ENCODE results near the gene BCO1.
"Not testable (repeated sequence)": the region's sequence is repeated elsewhere in the genome, so short reads cannot be mapped to it uniquely, and the experiment has no call there.

The BCO1 gene, protein sequence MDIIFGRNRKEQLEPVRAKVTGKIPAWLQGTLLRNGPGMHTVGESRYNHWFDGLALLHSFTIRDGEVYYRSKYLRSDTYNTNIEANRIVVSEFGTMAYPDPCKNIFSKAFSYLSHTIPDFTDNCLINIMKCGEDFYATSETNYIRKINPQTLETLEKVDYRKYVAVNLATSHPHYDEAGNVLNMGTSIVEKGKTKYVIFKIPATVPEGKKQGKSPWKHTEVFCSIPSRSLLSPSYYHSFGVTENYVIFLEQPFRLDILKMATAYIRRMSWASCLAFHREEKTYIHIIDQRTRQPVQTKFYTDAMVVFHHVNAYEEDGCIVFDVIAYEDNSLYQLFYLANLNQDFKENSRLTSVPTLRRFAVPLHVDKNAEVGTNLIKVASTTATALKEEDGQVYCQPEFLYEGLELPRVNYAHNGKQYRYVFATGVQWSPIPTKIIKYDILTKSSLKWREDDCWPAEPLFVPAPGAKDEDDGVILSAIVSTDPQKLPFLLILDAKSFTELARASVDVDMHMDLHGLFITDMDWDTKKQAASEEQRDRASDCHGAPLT

DNA sequence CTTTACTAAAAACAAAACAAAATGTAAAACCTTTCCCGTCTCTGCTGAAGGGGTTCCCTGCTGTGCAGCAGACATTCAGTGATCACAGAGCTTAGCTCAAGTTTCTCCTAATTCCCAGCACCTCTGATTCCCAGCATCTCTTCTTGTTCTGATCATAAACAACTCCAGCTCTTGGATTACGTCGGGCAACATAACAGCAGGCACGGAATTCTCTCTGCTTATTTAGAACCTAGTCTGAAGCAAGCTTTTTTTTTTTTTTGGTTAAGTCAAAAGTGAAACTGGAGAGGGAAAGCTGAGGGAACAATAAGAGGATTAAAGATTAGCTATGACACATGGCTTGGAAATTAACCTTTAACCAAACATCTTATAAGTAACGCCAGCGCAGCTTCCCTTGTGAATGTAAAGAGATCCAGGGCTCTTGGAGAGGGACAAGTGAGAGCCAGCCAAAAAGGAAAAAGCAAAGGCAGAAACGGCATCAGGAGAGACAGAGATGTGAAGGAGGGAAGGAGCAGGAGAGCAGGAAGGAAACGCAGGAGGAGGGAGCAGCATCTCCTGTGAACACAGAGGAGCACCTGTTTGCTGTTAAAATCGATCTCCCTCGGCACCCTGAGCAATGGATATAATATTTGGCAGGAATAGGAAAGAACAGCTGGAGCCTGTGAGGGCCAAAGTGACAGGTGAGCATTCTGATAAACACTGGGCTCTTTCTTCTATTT is at the start of gene BCO1:
Gene BCO1 (plus strand): TSS at position 394 of the 716 bp plus-strand sequence. CDS start 220 bp downstream, at position 614.
- no peak for DNase-seq

DNA sequence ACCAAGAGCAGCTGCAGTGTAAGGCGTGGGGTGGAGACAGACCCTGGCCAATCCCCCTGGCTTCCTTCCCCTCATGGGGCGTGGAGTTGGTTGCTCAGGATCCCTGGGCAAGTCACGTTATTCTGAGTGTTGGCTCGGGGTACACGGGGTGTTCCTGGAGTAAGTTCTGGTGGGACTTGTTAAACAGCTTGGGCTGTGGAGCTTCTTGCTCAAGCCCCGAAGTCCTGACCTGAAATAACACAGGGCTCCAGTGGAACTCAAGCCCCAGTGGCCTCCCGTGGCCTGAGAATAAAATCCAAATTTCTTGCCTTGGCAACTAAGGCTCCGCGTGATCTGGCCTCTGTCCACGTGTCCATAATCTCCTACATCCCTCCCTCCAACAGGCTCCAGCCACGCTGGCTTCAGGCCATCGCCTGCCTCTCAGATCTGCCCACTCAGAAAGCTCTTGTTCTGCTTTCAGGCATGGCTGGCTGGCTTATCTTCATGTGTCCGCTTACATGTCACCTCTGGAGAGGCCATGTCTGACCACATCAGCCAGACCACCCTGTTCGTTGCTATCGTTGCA is 49.3 kb upstream of the BCO1 start:
- DNase-seq: no peak

DNA sequence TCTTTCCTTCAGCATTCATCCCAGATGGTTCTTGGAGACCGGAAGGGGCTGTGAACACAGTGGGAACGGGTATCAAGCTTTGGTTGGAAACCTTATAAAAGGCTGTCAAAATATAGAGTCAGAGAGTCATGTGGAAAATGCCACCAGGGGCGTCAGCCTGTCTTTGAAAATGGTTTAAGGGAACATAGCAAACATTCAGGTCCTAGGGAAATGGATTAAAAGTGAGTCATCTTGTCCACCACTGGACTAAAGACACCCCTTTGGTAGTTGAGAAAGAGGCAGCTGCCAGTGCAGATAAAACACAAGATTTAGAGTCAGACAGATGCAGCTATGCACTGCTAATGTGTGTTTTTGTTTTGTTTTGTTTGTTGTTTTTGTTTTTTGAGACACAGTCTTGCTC is 47.8 kb upstream of the BCO1 start:
- no peak for DNase-seq

DNA sequence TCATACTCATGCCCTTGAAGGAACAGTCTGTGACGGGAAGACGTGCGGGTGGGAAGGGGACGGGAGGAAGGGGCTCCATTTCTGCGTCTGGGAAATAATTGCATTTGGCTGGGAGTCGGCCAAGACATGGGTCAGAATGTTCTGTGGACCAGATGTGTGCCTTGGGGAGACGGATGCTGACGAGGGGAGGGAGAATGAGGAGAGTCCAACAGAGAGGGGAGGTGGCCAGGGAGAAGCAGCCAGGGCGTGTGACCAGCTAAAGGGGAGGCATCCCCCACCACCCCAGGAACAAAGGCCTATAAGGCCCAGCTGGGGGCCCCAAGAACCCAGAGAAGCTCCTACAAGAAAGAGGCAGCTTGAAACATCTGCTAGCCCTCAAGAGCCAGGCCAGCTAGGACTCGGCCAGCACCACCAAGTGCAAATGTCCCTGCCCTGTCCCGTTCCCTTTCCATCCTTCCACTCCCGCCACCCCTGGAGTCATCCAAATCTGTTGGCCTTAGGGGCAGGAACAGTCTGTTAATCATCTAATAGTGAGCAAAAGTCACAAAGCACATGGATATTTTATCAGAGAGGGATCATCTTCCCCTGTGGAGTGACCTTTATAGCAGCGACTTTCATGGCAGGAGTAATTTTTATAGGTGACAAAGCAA is 42.5 kb upstream of the BCO1 start:
- no peak for DNase-seq

DNA sequence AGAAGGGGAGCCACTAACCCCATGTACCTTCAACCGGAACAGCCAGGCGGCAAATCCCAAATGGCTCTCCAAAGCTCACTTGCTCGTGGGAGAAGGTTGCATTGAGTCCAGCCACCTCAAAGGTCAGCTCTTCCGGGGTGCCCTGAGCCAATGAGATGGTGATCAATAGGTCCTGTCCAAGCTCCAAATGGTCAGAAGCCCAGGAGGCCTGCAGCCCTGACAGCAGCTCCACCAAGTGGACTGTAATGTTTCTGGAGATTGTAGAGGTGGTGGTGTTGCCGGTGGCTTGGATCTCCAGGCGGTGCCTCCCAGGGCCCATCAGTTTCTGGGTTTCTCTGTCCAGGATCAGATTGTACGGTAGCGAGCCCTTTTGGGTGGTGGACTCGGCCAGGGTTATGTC is 39.9 kb upstream of the BCO1 start:
- no peak for DNase-seq

DNA sequence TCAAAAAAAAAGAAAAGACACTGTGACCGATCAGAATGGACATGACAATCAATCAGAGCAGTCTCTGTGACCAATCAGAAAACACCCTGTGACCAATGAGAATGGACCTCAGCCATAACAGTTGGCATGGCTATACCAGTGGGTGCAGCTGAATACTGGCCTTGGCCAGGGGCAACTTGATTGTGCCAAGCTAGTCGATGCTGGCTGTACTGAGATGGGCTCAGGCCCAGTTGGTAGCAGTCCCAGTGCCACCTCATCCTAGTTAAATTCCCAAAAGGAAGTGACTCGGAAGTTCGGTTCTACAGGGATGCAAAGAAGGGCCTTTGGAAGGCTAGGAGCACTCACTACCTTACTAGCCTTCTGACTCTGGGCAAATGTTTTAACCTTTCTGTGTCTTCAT is 37.2 kb upstream of the BCO1 start:
- no peak for DNase-seq

DNA sequence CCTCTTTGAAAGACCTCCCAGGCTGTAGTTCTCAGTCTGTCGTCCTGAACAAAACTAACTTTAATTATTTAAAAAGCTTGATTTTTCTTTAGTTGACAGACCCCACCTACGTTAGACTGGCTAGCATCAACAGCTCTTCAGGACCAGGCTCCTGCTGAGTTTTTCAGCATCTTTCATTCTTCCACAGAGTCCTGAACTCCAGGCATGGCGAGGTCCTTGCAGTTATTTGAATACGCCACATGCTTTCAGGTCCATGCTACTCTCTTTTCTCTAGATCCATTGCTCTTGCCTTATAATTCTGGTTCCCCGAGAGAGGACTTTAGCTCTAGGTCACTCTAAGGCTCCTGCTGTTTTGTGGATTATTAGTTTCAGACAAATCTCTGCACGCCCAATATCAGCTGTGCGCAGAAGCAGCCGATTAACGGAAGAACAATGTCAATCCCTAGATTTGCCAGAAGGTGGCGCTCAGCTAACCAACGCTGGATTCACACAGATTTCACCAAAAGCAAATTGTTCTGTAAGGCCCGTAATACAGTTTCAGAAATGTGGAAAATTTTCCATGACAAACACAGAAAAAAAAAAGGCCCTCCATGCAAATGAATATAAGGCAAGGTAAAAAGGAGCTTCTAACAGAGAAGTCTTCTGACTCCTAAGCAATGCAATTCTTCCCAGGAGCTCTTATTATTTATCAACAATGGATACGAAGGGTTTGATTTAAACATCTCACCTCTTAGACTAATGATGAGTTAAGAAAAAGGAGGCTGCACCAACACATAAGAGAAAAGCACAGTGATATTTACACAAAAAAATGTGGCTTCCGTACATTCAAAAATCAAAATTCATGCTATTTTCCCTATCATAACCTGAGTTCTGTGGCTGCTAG is 33.5 kb upstream of the BCO1 start:
- DNase-seq: no peak

DNA sequence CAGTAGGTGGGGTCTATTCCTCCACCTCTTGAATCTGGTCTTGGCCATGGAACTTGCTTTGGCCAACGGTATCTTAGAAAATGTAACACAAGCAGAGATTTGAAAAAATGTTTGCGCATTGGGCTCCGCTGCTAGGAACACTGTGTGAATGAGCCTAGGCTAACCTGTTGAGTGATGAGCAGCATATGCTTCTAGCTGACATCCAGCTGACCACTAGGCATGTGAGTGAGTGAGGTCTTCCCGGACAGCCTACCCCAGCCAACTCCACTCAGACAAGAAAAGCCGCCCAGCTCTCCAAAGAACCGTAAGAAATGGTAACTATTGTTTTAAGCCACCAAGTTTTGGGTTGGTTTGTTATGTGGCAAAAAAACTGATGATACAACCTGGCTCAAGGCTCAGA is 31.4 kb upstream of the BCO1 start:
- DNase-seq: no peak

DNA sequence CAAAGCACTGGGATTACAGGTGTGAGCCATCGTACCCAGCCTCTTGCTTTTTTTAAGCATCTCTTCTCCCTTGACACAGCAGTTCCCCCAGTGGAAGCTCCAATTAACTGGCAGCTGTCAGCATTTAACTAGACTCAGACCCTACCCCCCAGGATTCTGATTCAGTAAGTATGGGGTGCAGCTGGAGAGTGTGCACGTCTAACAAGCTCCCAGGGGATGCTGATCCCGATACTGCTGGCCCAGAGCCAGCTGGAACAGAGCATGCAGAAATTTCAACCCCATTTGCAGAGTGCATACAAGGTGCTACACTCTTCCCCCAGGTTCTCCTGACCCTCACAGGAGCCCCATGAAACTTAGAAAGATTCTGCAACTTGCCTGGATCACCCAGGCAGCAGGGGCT is 27.7 kb upstream of the BCO1 start:
- no peak for DNase-seq

DNA sequence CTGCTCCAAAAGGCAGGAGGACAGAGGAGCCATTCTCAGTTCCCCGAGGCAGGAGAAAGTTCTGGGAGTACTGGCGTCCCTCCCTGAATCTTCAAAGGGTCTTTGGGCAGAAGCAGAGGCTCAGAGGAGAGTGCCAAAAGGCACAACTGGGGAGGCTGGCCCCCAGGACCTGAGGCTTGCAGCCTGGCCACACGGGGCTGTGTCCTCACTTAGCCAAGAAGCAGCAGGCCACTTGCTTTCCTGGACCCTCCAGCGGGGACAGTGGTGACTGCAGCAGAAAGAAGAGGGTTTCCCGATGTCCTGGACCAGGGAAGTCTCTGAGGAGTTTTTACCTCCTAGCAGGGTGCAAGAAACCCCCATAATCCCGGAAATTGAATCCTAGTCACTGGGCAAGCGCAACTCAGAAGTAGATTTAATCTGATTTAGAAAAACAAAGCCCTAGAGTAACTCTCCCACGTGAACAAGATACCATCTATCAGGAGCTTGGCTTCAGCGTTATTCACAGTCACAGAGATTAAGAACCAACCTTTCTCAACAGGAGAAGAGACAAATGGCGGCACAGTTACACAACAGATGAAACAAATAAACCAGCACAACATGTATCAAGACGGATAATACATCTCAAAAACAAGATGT is 25.5 kb upstream of the BCO1 start:
- no peak for DNase-seq

DNA sequence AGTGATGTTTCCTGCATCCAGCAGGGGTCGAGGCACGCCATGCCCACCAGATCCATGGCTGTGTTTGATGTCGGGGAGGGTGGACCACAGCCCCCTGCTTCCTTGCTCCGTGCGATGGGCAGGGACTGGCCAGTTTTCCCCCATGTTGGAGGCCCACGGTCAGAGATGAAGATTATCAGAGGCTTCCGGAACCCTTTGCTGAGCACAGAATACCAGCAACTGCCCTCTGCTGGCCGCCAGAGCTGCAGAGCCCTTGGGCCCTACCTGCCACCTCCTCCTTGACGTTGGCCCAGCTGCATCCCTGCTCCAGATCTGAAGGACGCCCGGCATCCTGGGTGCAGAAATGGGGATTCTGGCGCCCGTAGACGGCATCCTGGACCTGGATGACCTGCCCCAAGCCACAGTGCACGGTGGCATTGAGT is 23.7 kb upstream of the BCO1 start:
- DNase-seq: no peak

DNA sequence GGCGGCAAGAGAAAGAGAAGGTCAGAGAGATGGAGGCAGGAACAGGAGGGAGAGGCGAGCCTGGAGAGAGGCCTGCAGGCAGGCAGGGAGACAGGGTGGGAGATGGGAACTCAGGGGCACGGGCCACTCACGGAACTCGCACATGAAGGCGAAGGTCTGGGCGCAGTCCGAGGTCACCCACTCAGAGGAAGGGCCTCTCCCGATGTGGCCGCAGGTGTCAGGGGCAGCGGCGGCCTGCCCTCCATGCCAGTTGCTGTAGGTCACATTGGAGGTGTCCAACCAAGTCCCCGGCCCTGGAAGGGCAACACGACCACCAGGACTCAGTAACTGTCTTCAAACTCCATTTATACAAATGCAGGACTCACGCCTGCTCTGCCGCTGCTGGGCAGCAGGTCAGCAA is 22.4 kb upstream of the BCO1 start:
- DNase-seq: no peak

DNA sequence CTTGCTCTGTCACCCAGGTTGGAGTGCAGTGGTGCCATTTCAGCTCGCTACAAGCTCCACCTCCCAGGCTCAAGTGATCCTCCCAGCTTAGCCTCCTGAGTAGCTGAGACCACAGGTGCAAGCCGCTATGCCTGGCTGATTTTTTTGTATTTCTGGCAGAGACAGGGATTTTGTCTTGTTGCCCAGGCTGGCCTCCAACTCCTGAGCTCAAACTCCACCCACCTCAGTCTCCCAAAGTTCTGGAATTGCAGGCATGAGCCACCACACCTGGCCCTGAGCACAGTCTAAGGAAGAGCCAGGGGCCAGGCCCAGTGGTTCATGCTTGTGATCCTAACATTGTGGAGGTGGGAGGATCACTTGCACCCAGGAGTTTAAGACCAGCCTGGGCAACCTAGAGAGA is 21.8 kb upstream of the BCO1 start:
- DNase-seq: no peak

DNA sequence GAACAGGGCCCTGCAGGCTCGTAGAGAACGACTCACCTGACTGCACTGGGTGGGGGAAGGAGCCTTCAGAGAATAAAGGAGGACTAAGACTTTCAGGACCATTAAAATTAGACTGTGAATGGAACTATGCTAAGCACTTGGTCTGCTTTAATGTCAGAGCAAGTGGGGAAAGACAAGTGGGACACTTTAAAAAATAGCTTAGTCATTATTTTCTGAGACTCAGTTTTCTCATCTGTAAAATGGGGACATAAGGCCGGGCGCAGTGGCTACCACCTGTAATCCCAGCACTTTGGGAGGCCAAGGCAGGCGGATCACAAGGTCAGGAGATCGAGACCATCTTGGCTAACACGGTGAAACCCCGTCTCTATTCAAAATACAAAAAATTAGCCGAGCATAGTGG is 19.3 kb upstream of the BCO1 start:
- DNase-seq: no peak

DNA sequence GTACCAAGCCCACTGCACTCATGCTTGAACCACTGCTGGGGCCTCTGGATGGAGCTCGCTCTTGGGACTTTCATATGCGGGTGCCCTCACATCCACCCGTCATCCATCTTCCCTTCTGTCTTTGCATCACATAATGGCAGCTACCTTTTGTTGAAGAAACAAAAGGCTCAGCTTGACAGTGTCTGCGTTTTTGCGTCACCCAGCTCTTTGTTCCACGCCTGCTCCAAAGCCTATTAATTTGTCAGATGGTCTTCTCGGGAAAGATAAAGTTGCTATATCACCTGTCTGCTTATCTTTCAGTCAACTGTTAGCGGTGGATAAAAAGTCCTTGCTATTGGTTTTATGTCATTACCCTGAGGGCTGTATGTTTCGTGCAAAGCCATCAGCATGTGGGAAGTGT is 18.1 kb upstream of the BCO1 start:
- DNase-seq: no peak

DNA sequence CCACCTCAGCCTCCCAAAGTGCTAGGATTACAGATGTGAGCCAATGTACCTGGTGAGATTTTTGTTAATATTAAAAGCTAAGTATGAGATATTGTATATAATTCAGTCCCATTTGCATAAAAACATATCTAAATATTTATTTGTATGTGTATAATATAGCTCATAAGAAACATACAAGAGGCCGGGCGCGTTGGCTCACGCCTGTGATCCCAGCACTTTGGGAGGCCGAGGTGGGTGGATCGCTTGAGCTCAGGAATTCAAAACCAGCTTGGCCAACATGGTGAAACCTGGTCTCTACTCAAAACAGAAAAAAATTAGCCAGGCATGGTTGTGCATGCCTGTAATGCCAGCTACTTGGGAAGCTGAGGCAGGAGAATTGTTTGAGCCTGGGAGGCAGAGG is 16.8 kb upstream of the BCO1 start:
- DNase-seq: no peak

DNA sequence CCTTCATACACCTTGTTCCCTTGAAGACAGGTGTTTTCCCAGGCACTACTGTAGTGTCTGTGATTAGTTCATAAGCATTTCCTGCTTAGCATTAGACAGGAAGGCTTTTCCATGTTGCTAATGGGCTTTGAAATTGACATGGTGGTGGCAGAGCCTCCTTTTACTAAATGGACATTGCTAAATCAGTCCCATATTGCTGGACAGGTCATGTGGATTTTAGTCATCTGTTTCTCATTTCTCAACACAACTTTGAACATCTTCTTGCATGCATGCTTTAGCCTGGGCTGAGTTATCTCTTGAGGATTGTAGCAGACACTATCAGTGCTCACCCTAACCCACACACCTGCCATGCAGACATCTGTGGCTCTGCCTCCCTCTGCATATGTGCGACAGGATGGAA is 13.7 kb upstream of the BCO1 start:
- no peak for DNase-seq

DNA sequence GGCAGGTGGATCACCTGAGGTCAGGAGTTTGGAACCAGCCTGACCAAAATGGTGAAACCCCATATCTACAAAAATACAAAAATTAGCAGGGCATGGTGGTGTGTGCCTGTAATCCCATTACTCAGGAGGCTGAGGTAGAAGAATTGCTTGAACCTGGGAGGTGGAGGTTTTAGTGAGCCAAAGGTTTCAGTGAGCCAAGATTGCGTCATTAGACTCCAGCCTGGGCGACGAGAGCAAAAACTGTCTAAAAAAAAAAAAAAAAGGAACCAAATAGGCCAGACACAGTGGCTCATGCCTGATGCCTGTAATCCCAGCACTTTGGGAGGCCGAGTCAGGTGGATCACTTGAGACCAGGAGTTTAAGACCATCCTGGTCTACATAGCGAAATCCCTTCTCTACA is 12.8 kb upstream of the BCO1 start:
- DNase-seq: not testable (repeated sequence)

DNA sequence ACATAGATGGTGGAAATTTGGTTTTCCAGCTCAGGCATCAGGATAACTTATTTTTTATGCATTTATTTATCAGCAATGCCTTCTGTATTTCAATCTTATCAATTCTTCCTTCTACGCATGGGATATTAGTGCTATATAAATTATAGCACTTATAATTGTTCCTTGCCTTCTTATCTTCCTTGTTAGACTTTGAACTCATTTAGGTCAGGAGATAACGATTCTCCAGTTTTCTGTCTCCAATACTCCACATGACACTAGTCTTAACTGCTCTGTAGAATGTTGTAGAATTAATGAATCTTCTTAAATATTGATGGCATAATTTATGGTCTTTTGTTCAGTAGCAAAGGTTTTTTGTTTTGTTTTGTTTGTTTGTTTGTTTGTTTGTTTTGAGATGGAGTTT is 10.7 kb upstream of the BCO1 start:
- DNase-seq: no peak

DNA sequence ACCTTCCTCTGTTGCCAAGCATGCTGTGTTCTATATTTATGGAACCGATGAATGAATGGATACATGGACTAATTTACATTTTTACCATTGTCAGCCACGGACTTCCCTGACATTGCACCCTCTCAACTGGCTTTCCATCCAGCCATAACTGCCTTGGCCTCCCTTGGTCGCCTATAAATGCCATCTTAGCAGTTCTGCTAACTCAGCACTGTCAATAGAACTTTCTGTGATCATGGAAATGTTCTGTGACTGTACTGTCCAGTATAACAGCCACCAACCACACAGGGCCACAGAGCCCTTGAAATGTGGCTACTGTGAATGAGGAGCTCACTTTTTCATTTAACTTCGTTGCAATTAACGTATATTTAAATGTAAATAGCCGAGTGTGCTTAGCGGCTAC is 8.7 kb upstream of the BCO1 start:
- DNase-seq: no peak

DNA sequence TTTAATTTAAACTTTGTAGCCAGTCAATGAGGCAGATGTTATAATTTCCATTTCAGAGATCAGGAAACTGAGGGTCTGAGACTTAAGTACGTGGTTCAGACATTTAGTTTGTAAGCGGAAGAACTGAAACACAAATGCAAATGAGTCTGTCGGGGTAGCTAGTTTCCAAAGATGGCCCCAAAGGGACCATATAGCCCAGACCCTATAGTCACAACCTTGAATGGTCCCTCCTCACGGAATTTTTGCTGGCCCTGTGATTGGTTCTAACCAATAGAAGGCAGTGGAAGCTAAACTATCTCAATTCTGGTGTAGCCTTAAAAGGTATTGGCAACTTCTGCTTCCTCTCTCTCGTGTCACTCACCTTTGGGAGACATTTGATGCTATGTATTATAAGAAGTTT is 7.5 kb upstream of the BCO1 start:
- DNase-seq: no peak

All from NCI-H187 treated with DMSO at 0.1 percent for 48 hours (cell line).